ENCODE data around the gene KCNK3.

- no peak for TF ChIP-seq POLR2AphosphoS5 (IDR thresholded peaks at IDR 0.05; ENCODE audit: low read depth)
- no peak for TF ChIP-seq GABPA (IDR thresholded peaks at IDR 0.05; ENCODE audit: low read depth)
- TF ChIP-seq CTCF (IDR thresholded peaks at IDR 0.05; ENCODE audit: insufficient read depth, low read length): no peak
- TF ChIP-seq SPI1 (IDR thresholded peaks at IDR 0.05; ENCODE audit: borderline replicate concordance, low read depth): no peak
These were observed 35.3 kb upstream of the KCNK3 start for GRCh38 chr2:26657265-26657664.

Data from HL-60 (cell line).